ENCODE measurements around the gene UVRAG.

UVRAG gene

DNA sequence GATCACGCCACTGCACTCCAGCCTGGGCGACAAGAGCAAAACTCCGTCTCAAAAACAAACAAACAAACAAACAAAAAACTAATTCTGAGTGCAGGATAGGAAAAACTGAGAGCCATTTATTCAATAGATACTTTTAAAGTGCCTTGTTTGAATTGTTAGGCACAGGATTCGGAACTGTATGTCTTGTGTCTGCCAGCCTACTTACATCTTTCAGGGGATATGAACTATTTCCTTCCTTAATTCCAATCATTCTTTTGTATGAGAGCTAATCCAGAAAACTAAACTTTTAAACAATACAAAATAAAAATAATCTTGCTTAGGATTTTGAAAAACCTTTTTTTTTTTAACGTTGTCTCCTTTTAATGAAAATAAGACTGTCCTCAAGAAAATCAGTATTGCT, 12.6 kb downstream of the UVRAG start:
- Histone ChIP-seq H3K27ac (ENCODE audit: low read length) (peak overlapping the region; percentile 41), H3K4me1 (ENCODE audit: control insufficient read depth in 1 of 2, insufficient read depth in 2 of 2, low read length in 2 of 2) (peaks cover 6 to 53% of the 10 kb centered on the region in 2 donors), H3K9me3 (ENCODE audit: control insufficient read depth in 1 of 2, low read length in 2 of 2) (no peaks in the 10 kb centered on the region)

GRCh38 chr11:75831915-75832502, 17.0 kb downstream of the UVRAG start:
- Histone ChIP-seq H3K27me3 (ENCODE audit: low read depth, low read length) (no peaks in the 10 kb centered on the region), H3K9me3 (ENCODE audit: control insufficient read depth in 1 of 2, low read length in 2 of 2) (no peaks in the 10 kb centered on the region), H3K27ac (ENCODE audit: low read length) (no peak overlapping the region), H3K4me3 (ENCODE audit: low read depth in 1 of 2, low read length in 2 of 2) (no peak overlapping the region), H3K36me3 (ENCODE audit: control insufficient read depth in 1 of 2, insufficient read depth in 2 of 2, low read length in 2 of 2) (no peaks in the 10 kb centered on the region), H3K4me1 (ENCODE audit: control insufficient read depth in 1 of 2, insufficient read depth in 2 of 2, low read length in 2 of 2) (peaks cover 14 to 24% of the 10 kb centered on the region in 2 donors)

More for the DNA sequence above, 12.6 kb downstream of the UVRAG start:
- Histone ChIP-seq H3K36me3 (ENCODE audit: control insufficient read depth in 1 of 2, insufficient read depth in 2 of 2, low read length in 2 of 2) (no peaks in the 10 kb centered on the region), H3K4me3 (ENCODE audit: low read depth in 1 of 2, low read length in 2 of 2) (no peak overlapping the region), H3K27me3 (ENCODE audit: low read depth, low read length) (no peaks in the 10 kb centered on the region)

- Histone ChIP-seq H3K27me3 (ENCODE audit: low read depth, low read length) (no peaks in the 10 kb centered on the region), H3K27ac (ENCODE audit: low read length) (no peak overlapping the region), H3K36me3 (ENCODE audit: control insufficient read depth in 1 of 2, insufficient read depth in 2 of 2, low read length in 2 of 2) (no peaks in the 10 kb centered on the region), H3K9me3 (ENCODE audit: control insufficient read depth in 1 of 2, low read length in 2 of 2) (no peaks in the 10 kb centered on the region), H3K4me1 (ENCODE audit: control insufficient read depth in 1 of 2, insufficient read depth in 2 of 2, low read length in 2 of 2) (peaks cover 7 to 8% of the 10 kb centered on the region in 2 donors), H3K4me3 (ENCODE audit: low read depth in 1 of 2, low read length in 2 of 2) (no peak overlapping the region)
Measured at GRCh38 chr11:75834728-75835127, 19.7 kb downstream of the UVRAG start.

- H3K36me3 ChIP-seq (ENCODE audit: control insufficient read depth in 1 of 2, insufficient read depth in 2 of 2, low read length in 2 of 2) = no peaks in the 10 kb centered on the region
- no peak overlapping the region for H3K27ac ChIP-seq (ENCODE audit: low read length)
- no peak overlapping the region for H3K4me3 ChIP-seq (ENCODE audit: low read depth in 1 of 2, low read length in 2 of 2)
- H3K27me3 ChIP-seq (ENCODE audit: low read depth, low read length) = no peaks in the 10 kb centered on the region
- no peaks in the 10 kb centered on the region for H3K9me3 ChIP-seq (ENCODE audit: control insufficient read depth in 1 of 2, low read length in 2 of 2)
- H3K4me1 ChIP-seq (ENCODE audit: control insufficient read depth in 1 of 2, insufficient read depth in 2 of 2, low read length in 2 of 2) = peaks cover 10 to 12% of the 10 kb centered on the region in 2 donors
Measured at GRCh38 chr11:75836417-75836816, 21.4 kb downstream of the UVRAG start.

- no peaks in the 10 kb centered on the region for H3K27me3 ChIP-seq (ENCODE audit: low read depth, low read length)
- H3K36me3 ChIP-seq (ENCODE audit: control insufficient read depth in 1 of 2, insufficient read depth in 2 of 2, low read length in 2 of 2) = no peaks in the 10 kb centered on the region
- no peaks in the 10 kb centered on the region for H3K9me3 ChIP-seq (ENCODE audit: control insufficient read depth in 1 of 2, low read length in 2 of 2)
- no peak overlapping the region for H3K27ac ChIP-seq (ENCODE audit: low read length)
- peaks cover 12 to 13% of the 10 kb centered on the region in 2 donors for H3K4me1 ChIP-seq (ENCODE audit: control insufficient read depth in 1 of 2, insufficient read depth in 2 of 2, low read length in 2 of 2)
- no peak overlapping the region for H3K4me3 ChIP-seq (ENCODE audit: low read depth in 1 of 2, low read length in 2 of 2)
Measured at GRCh38 chr11:75839851-75840250, 24.8 kb downstream of the UVRAG start.

DNA sequence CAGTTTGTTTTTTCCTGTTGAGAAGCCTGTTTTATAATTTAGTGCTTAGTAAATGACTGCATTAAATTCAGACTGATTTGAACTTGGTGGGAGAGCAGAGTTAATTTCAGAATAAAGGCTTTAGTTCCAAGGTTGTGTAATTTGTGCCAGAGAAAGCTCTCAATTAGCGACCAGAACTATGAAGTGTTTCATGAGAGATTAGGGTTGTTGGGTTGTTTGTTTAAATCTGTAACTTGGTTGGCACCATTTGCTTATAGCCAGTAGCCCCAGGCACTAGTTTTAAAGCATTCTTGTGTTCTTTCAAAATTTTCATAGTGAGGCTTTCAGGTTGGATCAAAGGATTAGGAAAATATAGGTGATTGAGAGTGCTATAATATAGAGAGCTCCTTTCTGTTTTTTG, 25.5 kb downstream of the UVRAG start:
- no peaks in the 10 kb centered on the region for H3K36me3 ChIP-seq (ENCODE audit: control insufficient read depth in 1 of 2, insufficient read depth in 2 of 2, low read length in 2 of 2)
- H3K4me1 ChIP-seq (ENCODE audit: control insufficient read depth in 1 of 2, insufficient read depth in 2 of 2, low read length in 2 of 2) = peaks cover 12 to 13% of the 10 kb centered on the region in 2 donors
- no peaks in the 10 kb centered on the region for H3K27me3 ChIP-seq (ENCODE audit: low read depth, low read length)
- H3K4me3 ChIP-seq (ENCODE audit: low read depth in 1 of 2, low read length in 2 of 2) = no peak overlapping the region
- H3K9me3 ChIP-seq (ENCODE audit: control insufficient read depth in 1 of 2, low read length in 2 of 2) = no peaks in the 10 kb centered on the region
- no peak overlapping the region for H3K27ac ChIP-seq (ENCODE audit: low read length)

- peaks cover 5 to 13% of the 10 kb centered on the region in 2 donors for H3K4me1 ChIP-seq (ENCODE audit: control insufficient read depth in 1 of 2, insufficient read depth in 2 of 2, low read length in 2 of 2)
- no peak overlapping the region for H3K4me3 ChIP-seq (ENCODE audit: low read depth in 1 of 2, low read length in 2 of 2)
- no peaks in the 10 kb centered on the region for H3K27me3 ChIP-seq (ENCODE audit: low read depth, low read length)
- no peaks in the 10 kb centered on the region for H3K36me3 ChIP-seq (ENCODE audit: control insufficient read depth in 1 of 2, insufficient read depth in 2 of 2, low read length in 2 of 2)
- no peak overlapping the region for H3K27ac ChIP-seq (ENCODE audit: low read length)
- no peaks in the 10 kb centered on the region for H3K9me3 ChIP-seq (ENCODE audit: control insufficient read depth in 1 of 2, low read length in 2 of 2)
Measured at GRCh38 chr11:75841739-75842138, 26.7 kb downstream of the UVRAG start.

GRCh38 chr11:75845324-75845723, 30.3 kb downstream of the UVRAG start:
- no peaks in the 10 kb centered on the region for H3K27me3 ChIP-seq (ENCODE audit: low read depth, low read length)
- H3K27ac ChIP-seq (ENCODE audit: low read length) = no peak overlapping the region
- peaks cover 1 to 16% of the 10 kb centered on the region in 2 donors for H3K4me1 ChIP-seq (ENCODE audit: control insufficient read depth in 1 of 2, insufficient read depth in 2 of 2, low read length in 2 of 2)
- no peak overlapping the region for H3K4me3 ChIP-seq (ENCODE audit: low read depth in 1 of 2, low read length in 2 of 2)
- H3K36me3 ChIP-seq (ENCODE audit: control insufficient read depth in 1 of 2, insufficient read depth in 2 of 2, low read length in 2 of 2) = no peaks in the 10 kb centered on the region
- no peaks in the 10 kb centered on the region for H3K9me3 ChIP-seq (ENCODE audit: control insufficient read depth in 1 of 2, low read length in 2 of 2)

DNA sequence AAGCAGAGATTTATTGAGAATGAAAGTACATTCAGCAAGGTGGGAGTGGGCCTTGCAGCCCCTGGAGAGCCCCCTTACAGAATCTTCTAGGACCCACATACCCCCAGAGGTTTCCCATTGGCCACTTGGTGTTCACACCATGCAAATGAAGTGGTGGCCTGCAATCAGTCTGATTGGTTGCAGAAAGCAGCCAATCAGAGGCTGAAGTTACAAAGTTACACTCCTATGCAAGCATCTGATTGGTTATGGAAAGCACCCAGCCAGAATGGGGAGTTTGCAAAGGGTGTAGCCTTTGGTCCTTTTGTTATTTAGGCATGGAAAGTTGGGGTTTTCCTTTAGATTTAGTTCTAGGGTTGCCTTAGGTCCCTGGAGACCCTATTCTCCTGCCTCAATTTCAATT, 34.9 kb downstream of the UVRAG start:
- H3K9me3 ChIP-seq (ENCODE audit: control insufficient read depth in 1 of 2, low read length in 2 of 2) = no peaks in the 10 kb centered on the region
- no peak overlapping the region for H3K27ac ChIP-seq (ENCODE audit: low read length)
- no peaks in the 10 kb centered on the region for H3K27me3 ChIP-seq (ENCODE audit: low read depth, low read length)
- no peak overlapping the region for H3K4me3 ChIP-seq (ENCODE audit: low read depth in 1 of 2, low read length in 2 of 2)
- H3K36me3 ChIP-seq (ENCODE audit: control insufficient read depth in 1 of 2, insufficient read depth in 2 of 2, low read length in 2 of 2) = no peaks in the 10 kb centered on the region
- peaks cover 12 to 13% of the 10 kb centered on the region in 2 donors for H3K4me1 ChIP-seq (ENCODE audit: control insufficient read depth in 1 of 2, insufficient read depth in 2 of 2, low read length in 2 of 2)

DNA sequence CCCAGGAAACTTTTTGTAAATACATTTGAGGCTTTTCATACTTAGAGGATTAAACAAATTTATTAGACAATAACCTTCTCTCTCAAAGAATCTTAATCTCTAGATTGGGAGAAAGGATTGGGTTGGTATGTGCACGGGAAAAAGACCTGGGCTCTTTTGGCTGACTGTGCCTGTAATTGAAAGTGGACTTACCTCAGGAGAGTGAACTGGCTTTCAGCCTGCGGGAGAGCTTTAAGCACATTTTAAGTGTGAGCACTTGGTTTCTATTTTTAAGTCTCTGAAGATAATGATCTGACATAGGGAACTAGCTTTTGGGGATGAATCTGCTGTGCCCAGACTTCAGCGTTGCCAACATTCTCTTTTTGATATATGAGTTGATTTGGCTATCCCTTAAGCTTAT, 35.8 kb downstream of the UVRAG start:
- Histone ChIP-seq H3K4me3 (ENCODE audit: low read depth in 1 of 2, low read length in 2 of 2) (no peak overlapping the region), H3K27ac (ENCODE audit: low read length) (peak overlapping the region; percentile 54)

GRCh38 chr11:75851203-75851602, 36.2 kb downstream of the UVRAG start:
- Histone ChIP-seq H3K9me3 (ENCODE audit: control insufficient read depth in 1 of 2, low read length in 2 of 2) (no peaks in the 10 kb centered on the region), H3K27ac (ENCODE audit: low read length) (peak overlapping the region; percentile 54), H3K36me3 (ENCODE audit: control insufficient read depth in 1 of 2, insufficient read depth in 2 of 2, low read length in 2 of 2) (no peaks in the 10 kb centered on the region), H3K4me1 (ENCODE audit: control insufficient read depth in 1 of 2, insufficient read depth in 2 of 2, low read length in 2 of 2) (peaks cover 12 to 13% of the 10 kb centered on the region in 2 donors), H3K27me3 (ENCODE audit: low read depth, low read length) (no peaks in the 10 kb centered on the region), H3K4me3 (ENCODE audit: low read depth in 1 of 2, low read length in 2 of 2) (no peak overlapping the region)

More for the DNA sequence above, 35.8 kb downstream of the UVRAG start:
- no peaks in the 10 kb centered on the region for H3K36me3 ChIP-seq (ENCODE audit: control insufficient read depth in 1 of 2, insufficient read depth in 2 of 2, low read length in 2 of 2)
- H3K9me3 ChIP-seq (ENCODE audit: control insufficient read depth in 1 of 2, low read length in 2 of 2) = no peaks in the 10 kb centered on the region
- peaks cover 12 to 13% of the 10 kb centered on the region in 2 donors for H3K4me1 ChIP-seq (ENCODE audit: control insufficient read depth in 1 of 2, insufficient read depth in 2 of 2, low read length in 2 of 2)
- no peaks in the 10 kb centered on the region for H3K27me3 ChIP-seq (ENCODE audit: low read depth, low read length)

GRCh38 chr11:75852406-75853017, 37.5 kb downstream of the UVRAG start:
- H3K27me3 ChIP-seq (ENCODE audit: low read depth, low read length) = no peaks in the 10 kb centered on the region
- no peak overlapping the region for H3K4me3 ChIP-seq (ENCODE audit: low read depth in 1 of 2, low read length in 2 of 2)
- H3K36me3 ChIP-seq (ENCODE audit: control insufficient read depth in 1 of 2, insufficient read depth in 2 of 2, low read length in 2 of 2) = no peaks in the 10 kb centered on the region
- no peak overlapping the region for H3K27ac ChIP-seq (ENCODE audit: low read length)
- H3K9me3 ChIP-seq (ENCODE audit: control insufficient read depth in 1 of 2, low read length in 2 of 2) = no peaks in the 10 kb centered on the region
- H3K4me1 ChIP-seq (ENCODE audit: control insufficient read depth in 1 of 2, insufficient read depth in 2 of 2, low read length in 2 of 2) = peaks cover 12 to 13% of the 10 kb centered on the region in 2 donors

Measured in muscle layer of duodenum (tissue), 2 donors.